IMR-90 (cell line): Measurements from ENCODE around the gene GABBR2. TPM values are rescaled to one million over a fixed set of nuclear protein-coding genes. Genes with fewer than 3 reads are reported as not detected.

Experiments
- ATAC-seq: fragments of 200-7000 bp; cut with Tn5 transposase; 2 replicates; pipeline ENCODE4 v1.9.1; 2020; ENCODE audit warnings: low read depth, mild to moderate bottlenecking, moderate library complexity
- BruUV-seq: library from RNA; stranded (reverse); fragments of 400-500 nt; replicated peaks from 2 replicates; lab custom pipeline; 2021; lab: Mats Ljungman, UMichigan
- CTCF ChIA-PET: fragments of 300-600 bp; formaldehyde crosslinking; extraction: SDS; loops from one replicate; lab custom pipeline; 2021; ENCODE audit warnings: antibody characterized with exemption; lab: Yijun Ruan, JAX
- POLR2A ChIA-PET: fragments of 300-600 bp; sonication (Branson Sonifier 250); formaldehyde crosslinking; loops from one replicate; lab custom pipeline; 2022; ENCODE audit warnings: antibody characterized with exemption; ENCODE audit not compliant: unreplicated experiment; lab: Charles Lee
- DNase-seq: peaks from one replicate; pipeline ENCODE4 v3.0.0; 2013
- H2AFZ ChIP-seq: replicated peaks from 2 replicates; pipeline ENCODE3; 2013; ENCODE audit warnings: low read length, mild to moderate bottlenecking; ENCODE audit not compliant: poor library complexity
- H2AK5ac ChIP-seq: 2 replicates; pipeline ENCODE4 v1.6.1; 2013; ENCODE audit warnings: low read depth, low read length, inconsistent platforms
- H2AK9ac ChIP-seq: replicated peaks from 2 replicates; pipeline ENCODE3; 2013; ENCODE audit warnings: mild to moderate bottlenecking, low read depth, low read length, moderate library complexity; ENCODE audit not compliant: poor library complexity
- H2BK120ac ChIP-seq: 2 replicates; pipeline ENCODE4 v1.6.1; 2013; ENCODE audit warnings: low read depth, low read length, inconsistent platforms
- H2BK15ac ChIP-seq: 3 replicates; pipeline ENCODE4 v1.6.1; 2013; ENCODE audit warnings: low read depth, low read length, inconsistent platforms
- H2BK20ac ChIP-seq: 2 replicates; pipeline ENCODE4 v1.6.1; 2013; ENCODE audit warnings: low read depth, mild to moderate bottlenecking, inconsistent platforms, low read length, moderate library complexity
- H2BK5ac ChIP-seq: 2 replicates; pipeline ENCODE4 v1.6.1; 2013; ENCODE audit warnings: mild to moderate bottlenecking, low read depth, low read length, inconsistent platforms; ENCODE audit not compliant: poor library complexity, severe bottlenecking
- H3K14ac ChIP-seq: replicated peaks from 2 replicates; pipeline ENCODE4 v1.6.1; 2013; ENCODE audit warnings: low read depth, low read length, inconsistent platforms
- H3K18ac ChIP-seq: 2 replicates; pipeline ENCODE4 v1.6.1; 2013; ENCODE audit warnings: low read depth, low read length, control low read depth
- H3K23ac ChIP-seq: 2 replicates; pipeline ENCODE4 v1.6.1; 2013; ENCODE audit warnings: low read depth, low read length, inconsistent platforms
- H3K27ac ChIP-seq: 2 replicates; pipeline ENCODE4 v1.5.1; 2013; ENCODE audit warnings: mild to moderate bottlenecking, control low read depth, low read length; ENCODE audit not compliant: insufficient read depth
- H3K27me3 ChIP-seq: 2 replicates; pipeline ENCODE4 v1.6.1; 2013; ENCODE audit warnings: low read length; ENCODE audit not compliant: control insufficient read depth, insufficient read depth
- H3K36me3 ChIP-seq: 2 replicates; pipeline ENCODE4 v1.6.1; 2013; ENCODE audit warnings: low read length, mixed read lengths; ENCODE audit not compliant: control insufficient read depth, insufficient read depth
- H3K4ac ChIP-seq: 2 replicates; pipeline ENCODE4 v1.6.1; 2013; ENCODE audit warnings: low read depth, low read length, inconsistent platforms
- H3K4me1 ChIP-seq: 2 replicates; pipeline ENCODE4 v1.6.1; 2013; ENCODE audit warnings: low read length, mixed read lengths; ENCODE audit not compliant: control insufficient read depth, insufficient read depth
- H3K4me2 ChIP-seq: 2 replicates; pipeline ENCODE4 v1.6.1; 2013; ENCODE audit warnings: low read depth, mild to moderate bottlenecking, control low read depth, low read length, moderate library complexity
- H3K4me3 ChIP-seq: 2 replicates; pipeline ENCODE4 v1.5.1; 2013; ENCODE audit warnings: low read depth, mild to moderate bottlenecking, control low read depth, low read length, moderate library complexity; ENCODE audit not compliant: insufficient read depth
- H3K56ac ChIP-seq: 2 replicates; pipeline ENCODE4 v1.6.1; 2013; ENCODE audit warnings: low read length, inconsistent platforms; ENCODE audit not compliant: insufficient read depth; ENCODE audit errors: extremely low read depth
- H3K79me1 ChIP-seq, 2 experiments: 2 replicates each; pipeline ENCODE4 v1.6.1; 2013; ENCODE audit warnings: low read length in 2 of 2, inconsistent platforms in 1 of 2, low read depth in 1 of 2
- H3K9ac ChIP-seq: 2 replicates; pipeline ENCODE4 v1.6.1; 2013; ENCODE audit warnings: low read depth, low read length, control low read depth
- H3K9me1 ChIP-seq: 2 replicates; pipeline ENCODE4 v1.6.1; 2013; ENCODE audit warnings: low read length, inconsistent platforms; ENCODE audit not compliant: insufficient read depth
- H3K9me3 ChIP-seq: 2 replicates; pipeline ENCODE4 v1.6.1; 2013; ENCODE audit warnings: low read length; ENCODE audit not compliant: control insufficient read depth, insufficient read depth
- H4K20me1 ChIP-seq: 2 replicates; pipeline ENCODE4 v1.6.1; 2013; ENCODE audit warnings: low read length, inconsistent platforms; ENCODE audit not compliant: insufficient read depth
- H4K5ac ChIP-seq: 2 replicates; pipeline ENCODE4 v1.6.1; 2013; ENCODE audit warnings: mild to moderate bottlenecking, low read depth, low read length, control low read depth
- H4K8ac ChIP-seq, 2 experiments: 2 replicates each; pipeline ENCODE4 v1.6.1; 2013; ENCODE audit warnings: low read depth in 2 of 2, low read length in 2 of 2, control low read depth in 1 of 2, inconsistent platforms in 1 of 2
- H4K91ac ChIP-seq: 2 replicates; pipeline ENCODE4 v1.6.1; 2013; ENCODE audit warnings: low read depth, low read length, inconsistent platforms; ENCODE audit not compliant: insufficient read depth
- BHLHE40 ChIP-seq: fragments of 150-350 bp; IDR thresholded peaks from 2 replicates; pipeline ENCODE4 v1.6.1; 2016; ENCODE audit warnings: mild to moderate bottlenecking, low read depth, low read length
- MAFK ChIP-seq: IDR thresholded peaks from 2 replicates; pipeline ENCODE4 v1.6.1; 2012; ENCODE audit warnings: low read depth, low read length, improper control_type of control experiment
- RAD21 ChIP-seq: IDR thresholded peaks from 2 replicates; pipeline ENCODE4 v1.6.1; 2012; ENCODE audit warnings: low read length, improper control_type of control experiment
- RFX5 ChIP-seq: IDR thresholded peaks from 2 replicates; pipeline ENCODE4 v1.8.0; 2012; ENCODE audit warnings: low read depth, mild to moderate bottlenecking, low read length, moderate library complexity
- WGBS, 2 experiments: methylation state at CpG; one replicate each; pipeline versions ENCODE4 v1.1.5 to v1.1.7; 2013; ENCODE audit warnings: missing lambda C conversion rate in 2 of 2; ENCODE audit not compliant: insufficient read length in 1 of 2; ENCODE audit errors: extremely low coverage in 2 of 2; 5-methylcytosine and 5-hydroxymethylcytosine counted together
- dilution Hi-C: fragments of 300-500 bp; cut with HindIII; formaldehyde crosslinking; loops from one replicate; pipeline ENCODE4 v1.14.3; 2018; ENCODE audit warnings: low sequenced_read_pairs; ENCODE audit not compliant: unreplicated experiment
- in situ Hi-C: fragments of 300-500 bp; cut with MboI; formaldehyde crosslinking; loops from 3 replicates; pipeline ENCODE4 v1.14.3; 2019; ENCODE audit warnings: low sequenced_read_pairs, inconsistent platforms, mixed read lengths
- intact Hi-C: fragments of 100-400 bp; cut with micrococcal nuclease; formaldehyde crosslinking; loops from 2 replicates; pipeline ENCODE4 v1.10.0; 2022
- polyA plus RNA-seq, 3 experiments: library from polyadenylated mRNA; depleted of rRNA; stranded (reverse); fragments of >200 nt; gene quantifications; 2 replicates each; pipeline ENCODE4 v1.2.3, GENCODE V29; 2012; ENCODE audit warnings: low replicate concordance in 1 of 3
- total RNA-seq: library from RNA; depleted of rRNA; stranded (reverse); fragments of >200 nt; gene quantifications from 2 replicates; pipeline ENCODE4 v1.2.3, GENCODE V29; 2012
- TF ChIP-seq, protein P1 (sequence below): conservative IDR thresholded peaks from 2 replicates; pipeline ENCODE4 v1.5.1; 2012; ENCODE audit warnings: mild to moderate bottlenecking, low read depth, low read length, improper control_type of control experiment

Gene GABBR2
- total and polyA plus RNA-seq, 2 of the 4 experiments (the other 2 are of a cell fraction), result 14.2 to 20.3 TPM

DNA sequence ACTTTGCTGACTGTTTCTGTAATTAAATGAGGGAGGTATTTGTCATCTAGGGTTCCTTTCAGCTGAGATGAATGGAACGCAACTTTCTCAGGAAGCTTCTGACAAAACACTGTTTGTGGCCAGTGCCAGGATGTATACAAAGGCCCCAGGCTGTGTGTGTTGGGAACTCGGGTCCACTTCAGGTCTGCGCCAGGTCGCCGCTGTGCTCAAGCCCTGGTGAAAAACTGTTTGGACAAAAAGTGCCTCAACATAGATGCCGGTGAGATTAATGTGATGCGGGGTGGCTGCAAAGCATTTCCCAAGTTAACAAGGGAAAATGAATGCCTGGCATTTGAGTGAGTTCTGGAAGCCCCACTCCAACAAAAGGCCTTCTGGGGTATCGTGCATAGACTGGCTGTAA lies 156.4 kb downstream of the GABBR2 start:
- peak; percentile 44 for ATAC-seq
- H4K8ac ChIP-seq, result peak overlapping the region; percentile 23 to 41; a peak in 3 of 4 replicates
- H2BK15ac ChIP-seq, result peak overlapping the region; percentile 18; the same call in 1 of the 3 replicates
- H2AFZ ChIP-seq, result peak overlapping the region; percentile 60
- BruUV-seq, result no TSS peak
- no peaks in the 10 kb centered on the region for H3K27me3 ChIP-seq
- peak overlapping the region; percentile 90 for H4K91ac ChIP-seq
- H2BK120ac ChIP-seq, result peak overlapping the region; percentile 95
- peaks cover 24% of the 10 kb centered on the region for H3K4me1 ChIP-seq
- peak overlapping the region; percentile 90 for H3K4ac ChIP-seq
- H3K4me3 ChIP-seq, result no peak overlapping the region
- H3K56ac ChIP-seq, result peak overlapping the region; percentile 82
- peak overlapping the region; percentile 91 for H3K18ac ChIP-seq
- peak overlapping the region; percentile 86 for H3K23ac ChIP-seq
- no peaks in the 10 kb centered on the region for H3K36me3 ChIP-seq
- peak overlapping the region; percentile 83 for H3K14ac ChIP-seq
- in situ Hi-C loops (no loop called here), intact Hi-C loops (loop anchor here (5.0 to 10.0 kb wide), 2 partner anchors 105 to 238 kb away; no protein-coding TSS in a partner anchor), dilution Hi-C loops (no loop called here)
- peaks cover 3% of the 10 kb centered on the region; the same call in 1 of the 2 replicates for H4K20me1 ChIP-seq
- H3K9me3 ChIP-seq, result no peaks in the 10 kb centered on the region
- no peak overlapping the region for H3K9ac ChIP-seq
- peaks cover 25% of the 10 kb centered on the region for H3K9me1 ChIP-seq
- peak overlapping the region; percentile 57 for H3K27ac ChIP-seq
- 30% methylated on average over 4 of the region's 8 CpGs; no CpG with 5 or more reads in 1 of the 2 experiments for WGBS, 2 experiments
- peak; percentile 75 for DNase-seq
- no peak overlapping the region for H2AK5ac ChIP-seq
- TF ChIP-seq, protein P1, sequence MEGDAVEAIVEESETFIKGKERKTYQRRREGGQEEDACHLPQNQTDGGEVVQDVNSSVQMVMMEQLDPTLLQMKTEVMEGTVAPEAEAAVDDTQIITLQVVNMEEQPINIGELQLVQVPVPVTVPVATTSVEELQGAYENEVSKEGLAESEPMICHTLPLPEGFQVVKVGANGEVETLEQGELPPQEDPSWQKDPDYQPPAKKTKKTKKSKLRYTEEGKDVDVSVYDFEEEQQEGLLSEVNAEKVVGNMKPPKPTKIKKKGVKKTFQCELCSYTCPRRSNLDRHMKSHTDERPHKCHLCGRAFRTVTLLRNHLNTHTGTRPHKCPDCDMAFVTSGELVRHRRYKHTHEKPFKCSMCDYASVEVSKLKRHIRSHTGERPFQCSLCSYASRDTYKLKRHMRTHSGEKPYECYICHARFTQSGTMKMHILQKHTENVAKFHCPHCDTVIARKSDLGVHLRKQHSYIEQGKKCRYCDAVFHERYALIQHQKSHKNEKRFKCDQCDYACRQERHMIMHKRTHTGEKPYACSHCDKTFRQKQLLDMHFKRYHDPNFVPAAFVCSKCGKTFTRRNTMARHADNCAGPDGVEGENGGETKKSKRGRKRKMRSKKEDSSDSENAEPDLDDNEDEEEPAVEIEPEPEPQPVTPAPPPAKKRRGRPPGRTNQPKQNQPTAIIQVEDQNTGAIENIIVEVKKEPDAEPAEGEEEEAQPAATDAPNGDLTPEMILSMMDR, result no peak
- TF ChIP-seq RAD21 (no peak), MAFK (no peak), RFX5 (no peak), BHLHE40 (no peak)
- no peak overlapping the region for H2AK9ac ChIP-seq
- POLR2A ChIA-PET, result no interaction called here
- H2BK20ac ChIP-seq, result peak overlapping the region; percentile 72
- H2BK5ac ChIP-seq, result peak overlapping the region; percentile 84
- H3K79me1 ChIP-seq, result peaks cover 7 to 34% of the 10 kb centered on the region in 2 experiments; a peak in 3 of 4 replicates
- peak overlapping the region; percentile 11 for H3K4me2 ChIP-seq
- peak overlapping the region; percentile 69; the same call in 1 of the 2 replicates for H4K5ac ChIP-seq
- CTCF ChIA-PET, result interaction anchor here (0.7 to 1.2 kb wide), 2 partner anchors 68 to 236 kb away, joined by 3 to 5 read pairs; no protein-coding TSS in a partner anchor
